G401.6 (cell line): Measurements from ENCODE around the gene TAP1.

Source experiments
- FAIRE-seq: peaks from 2 replicates; lab custom pipeline; 2012; peaks lifted over from hg19 to GRCh38; lab: Jason Lieb, UNC

Gene TAP1

GRCh38 chr6:32796848-32797776, 56.4 kb downstream of the TAP1 start:
- FAIRE-seq, result peak; percentile 91
